GM19467 (cell line): ENCODE measurements around the gene NOX5.
A peak's percentile ranks its signal among the peaks of the same experiment; 100 is the strongest.

Experiments
- ATAC-seq: cut with Tn5 transposase; IDR thresholded peaks from one replicate; pipeline ENCODE4 v1.9.1; 2021; ENCODE audit warnings: mild to moderate bottlenecking, moderate library complexity; ENCODE audit not compliant: unreplicated experiment

NOX5 gene

GRCh38 chr15:69096196-69096595 lies 81.7 kb downstream of the NOX5 start:
- no peak for ATAC-seq

DNA sequence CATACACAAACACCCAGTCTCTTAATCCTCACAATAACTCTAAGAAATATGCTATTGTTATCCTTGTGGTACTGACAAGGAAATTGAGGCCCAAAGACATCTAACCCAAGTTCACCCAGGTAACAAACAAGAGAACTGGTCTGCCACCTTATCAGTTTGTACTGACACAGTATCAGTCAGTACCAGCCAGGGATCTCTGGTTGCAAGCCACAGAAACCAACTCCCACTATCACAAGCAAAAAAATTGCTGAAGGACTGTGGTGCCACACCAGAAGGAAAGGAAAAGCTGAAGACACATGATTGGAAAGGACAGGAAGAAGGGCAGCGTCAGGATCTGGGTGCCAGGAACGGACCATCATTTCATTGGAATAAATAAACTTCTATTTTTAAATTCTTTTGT lies 82.1 kb downstream of the NOX5 start:
- ATAC-seq = no peak

- no peak for ATAC-seq
Measured at GRCh38 chr15:69098771-69099170, 84.3 kb downstream of the NOX5 start.

DNA sequence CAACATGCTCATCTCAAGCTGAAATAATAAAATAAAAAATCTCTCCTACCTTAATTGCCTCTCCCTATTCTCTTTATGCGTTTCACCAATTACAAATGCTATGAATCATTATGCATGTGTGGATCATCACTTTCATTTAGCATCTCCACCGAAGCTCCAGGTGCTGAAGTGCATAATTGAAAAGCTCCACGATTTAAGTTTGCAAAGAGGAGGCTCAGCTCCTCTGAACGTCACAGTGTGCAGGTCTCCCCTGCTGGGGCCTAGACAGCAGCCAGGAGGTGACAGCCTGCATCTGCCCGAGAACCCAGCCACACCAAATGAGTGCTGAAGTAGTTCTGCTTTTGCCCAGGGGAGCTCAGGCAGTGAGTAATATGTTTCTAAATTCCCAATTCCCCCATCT lies 85.4 kb downstream of the NOX5 start:
- ATAC-seq = no peak

DNA sequence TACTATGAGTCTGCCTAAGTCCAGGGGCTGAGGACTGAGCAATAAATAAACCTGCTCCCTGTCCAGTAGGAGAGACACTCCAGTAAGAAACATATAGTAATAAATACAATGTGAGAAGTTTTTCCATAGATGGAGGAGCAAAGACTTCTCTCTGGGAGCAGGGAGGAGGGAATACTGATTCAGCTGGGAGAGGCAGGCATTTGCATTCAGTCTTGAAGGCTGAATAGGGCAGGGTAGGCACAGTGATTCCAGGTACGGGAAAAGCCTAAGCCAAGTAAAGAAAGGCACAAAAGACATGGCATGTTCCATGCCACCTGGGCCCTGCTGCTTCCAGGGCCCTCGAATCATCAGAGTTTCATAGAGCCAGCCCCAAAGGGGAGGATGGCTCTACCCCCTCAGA lies 86.3 kb downstream of the NOX5 start:
- no peak for ATAC-seq

- ATAC-seq = peak; percentile 72
Measured at GRCh38 chr15:69104050-69104750, 89.7 kb downstream of the NOX5 start.

- no peak for ATAC-seq
Measured at GRCh38 chr15:69105451-69105985, 91.0 kb downstream of the NOX5 start.

GRCh38 chr15:69107025-69107620 lies 92.6 kb downstream of the NOX5 start:
- ATAC-seq = no peak
